HepG2 (cell line): ENCODE results near the gene VSIG2. TPM values are rescaled to one million over a fixed set of nuclear protein-coding genes. Genes with fewer than 3 reads are reported as not detected.

Experiments
- ARID2 ChIP-seq: sonication (generic); formaldehyde crosslinking; IDR thresholded peaks from 2 replicates; pipeline ENCODE4 v1.8.1; 2022; ENCODE audit warnings: mild to moderate bottlenecking, missing genetic modification reagents, borderline replicate concordance
- ETV5 ChIP-seq: IDR thresholded peaks from 2 replicates; pipeline ENCODE4 v1.6.1; 2018; ENCODE audit warnings: missing biosample characterization, missing genetic modification reagents, inconsistent platforms, borderline replicate concordance
- GFI1 ChIP-seq: sonication (generic); formaldehyde crosslinking; IDR thresholded peaks from 2 replicates; pipeline ENCODE4 v1.5.0; 2020; ENCODE audit warnings: missing genetic modification reagents, mild to moderate bottlenecking, borderline replicate concordance
- GZF1 ChIP-seq: sonication (generic); formaldehyde crosslinking; IDR thresholded peaks from 2 replicates; pipeline ENCODE4 v1.5.1; 2020; ENCODE audit warnings: mild to moderate bottlenecking, missing genetic modification reagents
- KLF11 ChIP-seq: IDR thresholded peaks from 2 replicates; pipeline ENCODE4 v1.6.1; 2016; ENCODE audit warnings: missing compliant biosample characterization
- MAX ChIP-seq: IDR thresholded peaks from 2 replicates; pipeline ENCODE4 v1.6.1; 2012; ENCODE audit warnings: inconsistent platforms
- PBX3 ChIP-seq: sonication (generic); formaldehyde crosslinking; IDR thresholded peaks from 2 replicates; pipeline ENCODE4 v1.8.1; 2023; ENCODE audit warnings: missing genetic modification reagents, inconsistent platforms, borderline replicate concordance
- YEATS4 ChIP-seq: sonication (generic); formaldehyde crosslinking; IDR thresholded peaks from 2 replicates; pipeline ENCODE4 v1.4.0; 2020; ENCODE audit warnings: missing genetic modification reagents, borderline replicate concordance
- ZBTB37 ChIP-seq: sonication (generic); formaldehyde crosslinking; IDR thresholded peaks from 2 replicates; pipeline ENCODE4 v1.4.0; 2020; ENCODE audit warnings: mild to moderate bottlenecking, missing genetic modification reagents
- ZNF205 ChIP-seq: IDR thresholded peaks from 2 replicates; pipeline ENCODE4 v1.6.1; 2018; ENCODE audit warnings: missing biosample characterization, missing genetic modification reagents
- ZNF547 ChIP-seq: sonication (generic); formaldehyde crosslinking; IDR thresholded peaks from 2 replicates; pipeline ENCODE4 v1.5.1; 2020; ENCODE audit warnings: mild to moderate bottlenecking, missing genetic modification reagents
- ZNF670 ChIP-seq: sonication (generic); formaldehyde crosslinking; IDR thresholded peaks from 2 replicates; pipeline ENCODE4 v1.8.0; 2022; ENCODE audit warnings: mild to moderate bottlenecking, missing genetic modification reagents, borderline replicate concordance
- ZNF687 ChIP-seq: sonication (generic); formaldehyde crosslinking; IDR thresholded peaks from 2 replicates; pipeline ENCODE4 v1.5.1; 2020; ENCODE audit warnings: mild to moderate bottlenecking, missing genetic modification reagents, moderate library complexity
- ZNF768 ChIP-seq: sonication (generic); formaldehyde crosslinking; IDR thresholded peaks from 2 replicates; pipeline ENCODE4 v1.4.0; 2020; ENCODE audit warnings: missing genetic modification reagents
- ZNF790 ChIP-seq: sonication (generic); formaldehyde crosslinking; IDR thresholded peaks from 2 replicates; pipeline ENCODE4 v1.8.0; 2022; ENCODE audit warnings: missing genetic modification reagents, mild to moderate bottlenecking, borderline replicate concordance
- ZNF816 ChIP-seq: sonication (generic); formaldehyde crosslinking; IDR thresholded peaks from 2 replicates; pipeline ENCODE4 v1.8.0; 2022; ENCODE audit warnings: missing genetic modification reagents, mild to moderate bottlenecking, borderline replicate concordance
- polyA plus RNA-seq, 8 experiments: library from polyadenylated mRNA; depleted of rRNA in 3 of 8; stranded (reverse) in 7 of 8; unstranded in 1 of 8; fragments of >200 nt; fragmentation: Illumina TruSeq in 4 of 8; extraction: Trizol in 4 of 8; gene quantifications; 2 replicates each; pipeline versions ENCODE4 v1.2.1 to v1.2.3, GENCODE V29; 2011 to 2016; ENCODE audit warnings: low read depth in 4 of 8, missing spikeins in 1 of 8, mixed read lengths in 1 of 8; ENCODE audit not compliant: insufficient read depth in 1 of 8
- total RNA-seq, 5 experiments: library from RNA; depleted of rRNA; stranded (reverse); fragments of >200 nt; fragmentation: Illumina TruSeq; extraction: Trizol; gene quantifications; 2 replicates each; pipeline ENCODE4 v1.2.3, GENCODE V29; 2016; ENCODE audit warnings: low read depth in 1 of 5
- TF ChIP-seq, protein P1 (sequence below): sonication (generic); formaldehyde crosslinking; IDR thresholded peaks from 2 replicates; pipeline ENCODE4 v1.8.1; 2023; ENCODE audit warnings: mild to moderate bottlenecking, missing genetic modification reagents

The VSIG2 gene
- total and polyA plus RNA-seq, 2 of the 13 experiments (the other 11 are each of a cell fraction or from before 2014, with no cell fraction given) = 0.80 to 2.7 TPM

- TF ChIP-seq ZBTB37 (CRISPR knock-in tag) (no peak), ZNF687 (CRISPR knock-in tag) (peak; percentile 98), ZNF768 (CRISPR knock-in tag) (peak; percentile 54; the same call in 1 of the 2 replicates), PBX3 (CRISPR knock-in tag) (no peak), GFI1 (CRISPR knock-in tag) (no peak), YEATS4 (CRISPR knock-in tag) (0 out of 2 replicates have a peak, but pooled peaks have one; percentile 36), ZNF205 (CRISPR knock-in tag) (0 out of 2 replicates have a peak, but pooled peaks have one; percentile 38), ARID2 (CRISPR knock-in tag) (no peak), MAX (peak; percentile 84), GZF1 (CRISPR knock-in tag) (0 out of 2 replicates have a peak, but pooled peaks have one; percentile 55), ZNF670 (CRISPR knock-in tag) (0 out of 2 replicates have a peak, but pooled peaks have one; percentile 61), ZNF547 (CRISPR knock-in tag) (peak; percentile 66; the same call in 1 of the 2 replicates), ZNF790 (no peak; the same call in 1 of the 2 replicates), ETV5 (CRISPR knock-in tag) (peak; percentile 45), ZNF816 (CRISPR knock-in tag) (peak; percentile 51; the same call in 1 of the 2 replicates), KLF11 (CRISPR knock-in tag) (0 out of 2 replicates have a peak, but pooled peaks have one; percentile 89)
- TF ChIP-seq, protein P1, sequence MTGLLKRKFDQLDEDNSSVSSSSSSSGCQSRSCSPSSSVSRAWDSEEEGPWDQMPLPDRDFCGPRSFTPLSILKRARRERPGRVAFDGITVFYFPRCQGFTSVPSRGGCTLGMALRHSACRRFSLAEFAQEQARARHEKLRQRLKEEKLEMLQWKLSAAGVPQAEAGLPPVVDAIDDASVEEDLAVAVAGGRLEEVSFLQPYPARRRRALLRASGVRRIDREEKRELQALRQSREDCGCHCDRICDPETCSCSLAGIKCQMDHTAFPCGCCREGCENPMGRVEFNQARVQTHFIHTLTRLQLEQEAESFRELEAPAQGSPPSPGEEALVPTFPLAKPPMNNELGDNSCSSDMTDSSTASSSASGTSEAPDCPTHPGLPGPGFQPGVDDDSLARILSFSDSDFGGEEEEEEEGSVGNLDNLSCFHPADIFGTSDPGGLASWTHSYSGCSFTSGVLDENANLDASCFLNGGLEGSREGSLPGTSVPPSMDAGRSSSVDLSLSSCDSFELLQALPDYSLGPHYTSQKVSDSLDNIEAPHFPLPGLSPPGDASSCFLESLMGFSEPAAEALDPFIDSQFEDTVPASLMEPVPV (CRISPR knock-in tag) = peak; percentile 81
Observed at GRCh38 chr11:124759266-124760204, 7.5 kb upstream of the VSIG2 start (continued).
